Loucy (cell line): Measurements from ENCODE around the gene THAP7.

Experiments
- H2AFZ ChIP-seq: fragments of 200-600 bp; sonication (generic); 2 replicates; pipeline ENCODE4 v1.6.0; 2016; ENCODE audit warnings: antibody characterized with exemption, mild to moderate bottlenecking, low read length, moderate library complexity
- H3F3A ChIP-seq: fragments of 200-600 bp; 2 replicates; pipeline ENCODE4 v1.6.0; 2016; ENCODE audit warnings: antibody characterized with exemption, low read depth, mild to moderate bottlenecking
- H3K27me3 ChIP-seq: fragments of 200-600 bp; sonication (generic); 2 replicates; pipeline ENCODE4 v1.6.1; 2014; ENCODE audit warnings: low read length, mild to moderate bottlenecking; ENCODE audit not compliant: insufficient read depth, poor library complexity, severe bottlenecking
- H3K36me3 ChIP-seq: fragments of 200-600 bp; sonication (generic); 2 replicates; pipeline ENCODE4 v1.6.1; 2016; ENCODE audit warnings: low read length; ENCODE audit not compliant: insufficient read depth
- H3K4me1 ChIP-seq: fragments of 200-600 bp; sonication (generic); 2 replicates; pipeline ENCODE4 v1.5.1; 2014; ENCODE audit warnings: low read length, mild to moderate bottlenecking; ENCODE audit not compliant: insufficient read depth, poor library complexity, severe bottlenecking
- H3K4me2 ChIP-seq: fragments of 200-600 bp; sonication (generic); 2 replicates; pipeline ENCODE4 v1.6.0; 2014; ENCODE audit warnings: antibody characterized with exemption, low read length, low read depth, mild to moderate bottlenecking; ENCODE audit not compliant: poor library complexity, severe bottlenecking
- H3K4me3 ChIP-seq: fragments of 200-600 bp; sonication (generic); 2 replicates; pipeline ENCODE4 v1.5.1; 2014; ENCODE audit warnings: low read length, mild to moderate bottlenecking, mixed read lengths; ENCODE audit not compliant: poor library complexity, severe bottlenecking
- H3K79me2 ChIP-seq: fragments of 200-600 bp; sonication (generic); 2 replicates; pipeline ENCODE4 v1.6.1; 2014; ENCODE audit warnings: low read length; ENCODE audit not compliant: insufficient read depth
- H3K9ac ChIP-seq: fragments of 200-600 bp; sonication (generic); 2 replicates; pipeline ENCODE4 v1.6.0; 2014; ENCODE audit warnings: mild to moderate bottlenecking, low read depth, low read length, moderate library complexity; ENCODE audit not compliant: poor library complexity, severe bottlenecking
- H3K9me2 ChIP-seq: fragments of 200-600 bp; sonication (generic); replicated peaks from 2 replicates; pipeline ENCODE4 v1.6.1; 2016; ENCODE audit warnings: low read depth, low read length, mixed read lengths
- H3K9me3 ChIP-seq: fragments of 200-600 bp; sonication (generic); 2 replicates; pipeline ENCODE4 v1.6.1; 2014; ENCODE audit warnings: mild to moderate bottlenecking, antibody characterized with exemption, low read length, low read depth; ENCODE audit not compliant: insufficient read depth
- H4K20me1 ChIP-seq: fragments of 200-600 bp; sonication (generic); 2 replicates; pipeline ENCODE4 v1.6.0; 2014; ENCODE audit warnings: antibody characterized with exemption, low read length, mild to moderate bottlenecking; ENCODE audit not compliant: insufficient read depth, poor library complexity, severe bottlenecking
- EZH2phosphoT487 ChIP-seq: fragments of 200-600 bp; IDR thresholded peaks from 2 replicates; pipeline ENCODE4 v1.6.1; 2018; ENCODE audit warnings: antibody characterized with exemption, mild to moderate bottlenecking, moderate library complexity, borderline replicate concordance
- TF ChIP-seq, protein P1 (sequence below): fragments of 200-600 bp; sonication (generic); conservative IDR thresholded peaks from 2 replicates; pipeline ENCODE4 v1.5.1; 2014; ENCODE audit warnings: mild to moderate bottlenecking, antibody characterized with exemption, low read length

Gene THAP7

DNA sequence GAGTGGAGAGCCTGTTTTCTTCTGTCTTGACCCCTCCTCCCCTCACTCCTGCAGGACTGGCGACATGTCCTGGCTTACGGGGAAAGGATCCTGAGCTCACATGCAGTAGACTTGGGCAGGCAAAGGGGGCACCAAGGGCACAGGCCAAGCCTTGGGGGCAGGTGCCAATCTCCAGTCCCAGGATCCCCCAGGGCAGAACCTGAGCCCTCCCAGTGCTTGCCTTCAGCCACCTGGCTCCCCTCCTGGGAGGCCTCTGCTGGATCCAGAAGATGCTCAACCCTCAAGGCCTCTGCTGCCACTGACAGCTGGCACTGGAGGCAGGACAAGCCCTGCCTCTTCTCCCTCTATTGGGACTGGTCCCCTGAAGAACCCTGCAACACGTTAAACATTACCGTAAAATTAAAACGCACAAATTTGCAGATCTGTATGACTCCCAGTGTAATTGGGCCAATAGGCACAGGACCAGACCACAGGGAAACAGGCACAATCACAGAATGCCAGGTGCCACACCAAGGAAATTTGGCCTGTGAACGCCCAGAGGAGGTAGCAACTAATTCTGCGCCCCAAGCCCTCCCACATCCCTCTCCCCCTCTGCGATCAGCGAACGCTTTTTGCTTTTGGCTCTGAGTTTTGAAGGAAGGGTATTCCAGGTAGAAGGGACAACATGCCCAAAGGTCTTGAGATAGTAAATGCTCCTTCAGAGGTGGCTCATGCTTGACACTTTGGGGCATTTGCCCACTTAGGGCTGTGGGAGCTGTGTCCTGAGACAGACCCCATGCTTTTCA lies 20.8 kb downstream of the THAP7 start:
- peaks cover 14% of the 10 kb centered on the region; the same call in 1 of the 2 replicates for H3K79me2 ChIP-seq
- H3F3A ChIP-seq = no peaks in the 10 kb centered on the region
- no peaks in the 10 kb centered on the region for H4K20me1 ChIP-seq
- H3K9me3 ChIP-seq = no peaks in the 10 kb centered on the region
- H3K4me1 ChIP-seq = peaks cover 15% of the 10 kb centered on the region
- peak overlapping the region; percentile 98 for H3K9ac ChIP-seq
- H3K27me3 ChIP-seq = no peaks in the 10 kb centered on the region
- TF ChIP-seq EZH2phosphoT487 = no peak
- TF ChIP-seq, protein P1, sequence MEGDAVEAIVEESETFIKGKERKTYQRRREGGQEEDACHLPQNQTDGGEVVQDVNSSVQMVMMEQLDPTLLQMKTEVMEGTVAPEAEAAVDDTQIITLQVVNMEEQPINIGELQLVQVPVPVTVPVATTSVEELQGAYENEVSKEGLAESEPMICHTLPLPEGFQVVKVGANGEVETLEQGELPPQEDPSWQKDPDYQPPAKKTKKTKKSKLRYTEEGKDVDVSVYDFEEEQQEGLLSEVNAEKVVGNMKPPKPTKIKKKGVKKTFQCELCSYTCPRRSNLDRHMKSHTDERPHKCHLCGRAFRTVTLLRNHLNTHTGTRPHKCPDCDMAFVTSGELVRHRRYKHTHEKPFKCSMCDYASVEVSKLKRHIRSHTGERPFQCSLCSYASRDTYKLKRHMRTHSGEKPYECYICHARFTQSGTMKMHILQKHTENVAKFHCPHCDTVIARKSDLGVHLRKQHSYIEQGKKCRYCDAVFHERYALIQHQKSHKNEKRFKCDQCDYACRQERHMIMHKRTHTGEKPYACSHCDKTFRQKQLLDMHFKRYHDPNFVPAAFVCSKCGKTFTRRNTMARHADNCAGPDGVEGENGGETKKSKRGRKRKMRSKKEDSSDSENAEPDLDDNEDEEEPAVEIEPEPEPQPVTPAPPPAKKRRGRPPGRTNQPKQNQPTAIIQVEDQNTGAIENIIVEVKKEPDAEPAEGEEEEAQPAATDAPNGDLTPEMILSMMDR = no peak
- no peaks in the 10 kb centered on the region for H3K36me3 ChIP-seq
- H3K9me2 ChIP-seq = no peaks in the 10 kb centered on the region
- peak overlapping the region; percentile 95 for H3K4me2 ChIP-seq
- H3K4me3 ChIP-seq = peak overlapping the region; percentile 97
- peak overlapping the region; percentile 97; the same call in 1 of the 2 replicates for H2AFZ ChIP-seq

DNA sequence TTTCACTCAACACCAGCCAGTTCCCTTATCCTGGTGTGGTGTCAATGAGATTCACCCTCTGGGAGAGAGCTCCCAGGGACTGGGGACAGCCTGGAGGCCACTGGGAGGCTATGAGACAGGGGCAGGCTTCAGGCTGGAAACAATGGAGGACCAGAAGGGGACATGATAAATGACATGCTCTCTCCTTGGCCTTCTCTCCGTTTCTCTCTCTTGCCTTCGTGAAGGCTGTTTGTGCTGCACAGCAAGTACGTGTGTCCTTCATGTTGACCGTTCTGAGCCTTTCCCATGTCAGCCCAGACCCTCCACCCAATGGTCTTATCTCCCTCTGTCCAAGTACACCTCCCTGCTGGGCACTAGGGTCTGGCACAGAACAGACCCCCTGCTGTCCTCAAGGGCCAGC lies 21.4 kb downstream of the THAP7 start:
- H3K9me3 ChIP-seq = no peaks in the 10 kb centered on the region
- H3K4me2 ChIP-seq = peak overlapping the region; percentile 95
- peaks cover 15% of the 10 kb centered on the region for H3K4me1 ChIP-seq
- no peaks in the 10 kb centered on the region for H3K36me3 ChIP-seq
- H3K9ac ChIP-seq = peak overlapping the region; percentile 98
- H3K4me3 ChIP-seq = no peak overlapping the region
- peaks cover 14% of the 10 kb centered on the region; the same call in 1 of the 2 replicates for H3K79me2 ChIP-seq
- H4K20me1 ChIP-seq = no peaks in the 10 kb centered on the region
- H2AFZ ChIP-seq = no peak overlapping the region
- TF ChIP-seq, protein P1 = no peak
- TF ChIP-seq EZH2phosphoT487 = no peak
- no peaks in the 10 kb centered on the region for H3K9me2 ChIP-seq
- H3K27me3 ChIP-seq = no peaks in the 10 kb centered on the region
- H3F3A ChIP-seq = no peaks in the 10 kb centered on the region

DNA sequence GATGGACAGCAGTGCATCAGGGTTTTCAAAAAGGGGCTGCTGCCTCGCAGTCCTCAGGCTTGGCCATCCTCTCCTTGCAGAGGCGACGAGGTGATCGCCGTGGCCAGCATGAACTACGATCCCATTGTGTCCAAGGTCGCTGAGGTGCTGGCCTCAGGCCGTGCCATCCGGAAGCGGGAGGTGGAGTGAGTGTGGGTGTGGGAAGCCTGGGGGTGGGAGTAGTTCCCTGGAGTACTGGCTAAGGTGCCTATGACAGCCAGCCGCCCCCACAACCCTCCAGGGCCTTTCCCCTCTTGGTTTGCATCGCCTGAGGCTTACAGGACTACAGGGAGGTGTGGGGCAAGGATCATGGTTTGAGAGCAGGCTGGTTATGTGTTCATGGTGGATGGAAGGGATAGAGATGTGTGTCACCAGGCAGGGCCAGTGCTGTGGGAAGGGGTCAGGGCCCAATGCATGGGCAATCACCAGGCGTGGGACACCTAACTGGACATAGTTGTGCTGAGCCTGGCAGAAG lies 21.9 kb downstream of the THAP7 start:
- H2AFZ ChIP-seq = no peak overlapping the region
- no peak overlapping the region for H3K9ac ChIP-seq
- TF ChIP-seq EZH2phosphoT487 = no peak
- TF ChIP-seq, protein P1 = no peak
- no peaks in the 10 kb centered on the region for H4K20me1 ChIP-seq
- H3K4me3 ChIP-seq = no peak overlapping the region
- no peaks in the 10 kb centered on the region for H3K27me3 ChIP-seq
- H3K4me1 ChIP-seq = peaks cover 15% of the 10 kb centered on the region
- H3K79me2 ChIP-seq = peaks cover 14% of the 10 kb centered on the region; the same call in 1 of the 2 replicates
- H3K36me3 ChIP-seq = no peaks in the 10 kb centered on the region
- no peaks in the 10 kb centered on the region for H3K9me3 ChIP-seq
- H3K9me2 ChIP-seq = no peaks in the 10 kb centered on the region
- H3K4me2 ChIP-seq = no peak overlapping the region
- no peaks in the 10 kb centered on the region for H3F3A ChIP-seq
